Fibroblast of villous mesenchyme (primary cell): ENCODE results near the gene FAM177A1. TPM values are rescaled to one million over a fixed set of nuclear protein-coding genes. Genes with fewer than 3 reads are reported as not detected.
A peak's percentile ranks its signal among the peaks of the same experiment; 100 is the strongest.
"Not testable (repeated sequence)": the region's sequence is repeated elsewhere in the genome, so short reads cannot be mapped to it uniquely, and the experiment has no call there.

Source experiments
- DNase-seq: peaks from one replicate; pipeline ENCODE4 v3.0.0-alpha.2; 2010; ENCODE audit warnings: low read depth
- H3K4me3 ChIP-seq: 2 replicates; pipeline ENCODE4 v1.5.1; 2011; ENCODE audit warnings: low read depth, mild to moderate bottlenecking, low read length
- CTCF ChIP-seq: IDR thresholded peaks from 2 replicates; pipeline ENCODE4 v1.5.1; 2012; ENCODE audit warnings: low read depth, mild to moderate bottlenecking, low read length; ENCODE audit not compliant: insufficient read depth
- total RNA-seq: library from RNA; depleted of rRNA; stranded (reverse); fragments of >200 nt; gene quantifications from 2 replicates; pipeline ENCODE4 v1.2.3, GENCODE V29; 2012

Gene FAM177A1
- total RNA-seq, 1 donor = 43.6 TPM

DNA sequence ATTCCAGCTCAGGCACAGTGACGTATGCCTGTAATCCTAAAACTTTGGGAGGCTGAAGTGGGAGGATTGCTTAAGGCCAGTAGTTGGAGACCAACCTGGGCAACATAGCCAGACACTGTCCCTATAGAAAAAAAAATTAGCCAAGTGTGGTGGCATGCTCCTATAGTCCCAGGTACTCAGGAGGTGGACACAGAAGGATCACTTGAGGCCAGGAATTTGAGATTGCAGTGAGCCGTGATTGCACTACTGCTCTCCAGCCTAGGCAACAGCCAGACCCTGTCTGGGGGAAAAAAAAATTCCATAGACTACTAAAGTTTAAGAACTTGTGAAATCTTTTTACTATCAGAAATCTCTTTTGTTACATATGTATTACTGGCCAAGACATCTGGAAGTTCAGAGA, 6.6 kb downstream of the FAM177A1 start:
- no peak for TF ChIP-seq CTCF
- H3K4me3 ChIP-seq = no peak overlapping the region
- DNase-seq = peak; percentile 71

DNA sequence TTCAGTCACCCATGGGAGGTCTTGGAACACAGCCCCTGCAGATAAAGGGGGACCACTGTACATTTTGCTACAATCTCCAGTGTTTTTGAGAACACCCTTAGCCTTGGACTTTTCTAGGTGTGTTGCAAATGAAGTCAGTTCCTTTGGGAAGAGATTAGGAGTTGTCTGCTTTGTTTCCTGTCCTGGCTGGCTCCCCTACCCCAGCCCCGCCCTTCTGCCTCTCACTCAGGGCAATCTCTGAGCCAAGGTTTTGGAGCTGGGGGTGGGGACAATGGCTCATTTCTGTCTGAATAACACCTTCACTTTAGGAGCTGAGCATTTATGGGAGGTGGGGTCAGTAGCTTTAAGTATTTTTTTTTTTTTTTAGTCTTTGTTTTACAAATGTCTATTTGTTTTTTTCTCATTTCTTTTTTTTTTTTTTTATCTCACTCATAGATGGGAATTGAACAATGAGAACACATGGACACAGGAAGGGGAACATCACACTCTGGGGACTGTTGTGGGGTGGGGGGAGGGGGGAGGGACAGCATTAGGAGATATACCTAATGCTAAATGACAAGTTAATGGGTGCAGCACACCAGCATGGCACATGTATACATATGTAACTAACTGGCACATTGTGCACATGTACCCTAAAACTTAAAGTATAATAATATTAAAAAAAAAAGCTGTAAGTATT, 15.2 kb downstream of the FAM177A1 start:
- peak; percentile 61 for DNase-seq
- H3K4me3 ChIP-seq = not testable (repeated sequence)

DNA sequence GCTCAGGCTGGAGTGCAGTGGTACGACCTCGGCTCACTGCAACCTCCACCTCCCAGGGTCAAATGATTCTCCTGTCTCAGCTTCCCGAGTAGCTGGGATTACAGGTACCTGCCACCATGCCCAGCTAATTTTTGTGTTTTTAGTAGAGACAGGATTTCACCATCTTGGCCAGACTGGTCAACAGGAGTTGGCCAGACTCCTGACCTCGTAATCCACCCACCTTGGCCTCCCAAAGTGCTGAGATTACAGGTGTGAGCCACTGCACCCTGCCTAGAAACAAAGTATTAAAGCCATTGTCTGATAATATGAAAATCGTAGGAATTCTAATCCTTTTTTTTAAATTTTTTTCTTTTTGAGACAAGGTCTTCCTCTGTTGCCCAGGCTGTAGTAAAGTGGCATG, 19.7 kb downstream of the FAM177A1 start:
- DNase-seq, H3K4me3 ChIP-seq: not testable (repeated sequence)

GRCh38 chr14:35068238-35069012, 22.4 kb downstream of the FAM177A1 start:
- DNase-seq = no peak
- no peak for TF ChIP-seq CTCF
- H3K4me3 ChIP-seq = no peak overlapping the region

DNA sequence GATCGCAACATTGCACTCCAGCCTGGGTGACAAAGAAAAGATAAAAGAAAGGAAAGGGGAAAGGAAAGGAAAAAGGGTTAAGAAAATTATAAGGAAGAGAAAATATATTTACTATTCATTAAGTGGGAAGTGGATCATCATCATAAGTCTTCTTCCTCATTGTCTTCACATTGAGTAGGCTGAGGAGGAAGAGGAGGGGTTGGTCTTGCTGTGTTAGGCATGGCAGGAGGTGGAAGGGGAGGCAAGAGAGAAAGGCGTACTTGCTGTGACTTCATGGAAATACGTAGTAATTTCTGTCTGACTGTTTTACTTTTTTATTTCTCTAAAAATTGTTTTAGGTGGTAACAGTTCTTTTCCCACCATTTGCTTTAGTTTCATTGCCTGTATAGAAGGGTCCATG, 26.2 kb downstream of the FAM177A1 start:
- TF ChIP-seq CTCF = no peak
- no peak overlapping the region for H3K4me3 ChIP-seq
- no peak for DNase-seq

DNA sequence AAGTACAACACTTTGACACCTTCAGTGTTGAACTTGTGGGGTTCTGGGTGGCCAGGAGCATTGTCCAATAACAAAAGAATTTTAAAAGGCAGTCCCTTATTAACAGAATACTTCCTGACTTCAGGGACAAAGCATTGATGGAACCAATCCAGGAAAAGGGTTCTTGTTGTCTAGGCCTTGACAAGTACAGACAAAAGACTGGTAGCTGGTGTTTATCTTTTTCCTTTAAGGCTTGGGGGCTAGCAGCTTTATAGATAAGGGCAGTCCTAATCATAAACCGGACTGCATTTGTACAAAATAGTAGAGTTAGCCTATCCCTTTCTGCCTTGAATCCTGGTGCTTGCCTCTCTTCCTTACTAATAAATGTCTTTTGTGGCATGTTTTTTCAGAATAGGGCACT, 27.4 kb downstream of the FAM177A1 start:
- no peak for TF ChIP-seq CTCF
- no peak for DNase-seq
- no peak overlapping the region for H3K4me3 ChIP-seq

GRCh38 chr14:35078082-35078481, 32.0 kb downstream of the FAM177A1 start:
- DNase-seq = no peak
- no peak for TF ChIP-seq CTCF
- H3K4me3 ChIP-seq = no peak overlapping the region

GRCh38 chr14:35079742-35080141, 33.7 kb downstream of the FAM177A1 start:
- TF ChIP-seq CTCF = no peak
- H3K4me3 ChIP-seq = no peak overlapping the region
- peak; percentile 11 for DNase-seq
